SH-SY5Y (cell line): ENCODE data around the gene LRCH3.

Experiments used
- GATA2 ChIP-seq: IDR thresholded peaks from 2 replicates; pipeline ENCODE4 v1.6.1; 2011; ENCODE audit warnings: mild to moderate bottlenecking, low read depth, low read length
- GATA3 ChIP-seq: IDR thresholded peaks from 2 replicates; pipeline ENCODE4 v1.6.1; 2011; ENCODE audit warnings: low read depth, mild to moderate bottlenecking, low read length, moderate library complexity

- TF ChIP-seq GATA3 (no peak), GATA2 (no peak)
These were observed 7.8 kb downstream of the LRCH3 start for GRCh38 chr3:197798863-197799262.
